ENCODE data around the gene FOXD2. TPM values are rescaled to one million over a fixed set of nuclear protein-coding genes. Genes with fewer than 3 reads are reported as not detected.

Gene FOXD2
- total RNA-seq, 1 donor from 2014 or later = 0.15 TPM

GRCh38 chr1:47435506-47436303 lies 2.1 kb upstream of the FOXD2 start:
- Mint-ChIP-seq H3K27ac (ENCODE audit: unreplicated experiment) (peak overlapping the region; percentile 53), H3K4me3 (ENCODE audit: unreplicated experiment) (peak overlapping the region; percentile 87)
- no peak for TF ChIP-seq CTCF (IDR thresholded peaks at IDR 0.05; ENCODE audit: unreplicated experiment)

GRCh38 chr1:47436304-47436978 lies 1.4 kb upstream of the FOXD2 start:
- Mint-ChIP-seq H3K4me3 (ENCODE audit: unreplicated experiment) (peak overlapping the region; percentile 87), H3K36me3 (ENCODE audit: low read depth, unreplicated experiment) (no peaks in the 10 kb centered on the region)

More at GRCh38 chr1:47435506-47436303, 2.1 kb upstream of the FOXD2 start:
- H3K36me3 Mint-ChIP-seq (ENCODE audit: low read depth, unreplicated experiment) = no peaks in the 10 kb centered on the region
- peaks cover 25% of the 10 kb centered on the region for H3K27me3 Mint-ChIP-seq (ENCODE audit: unreplicated experiment)
- no peaks in the 10 kb centered on the region for H3K9me3 Mint-ChIP-seq (ENCODE audit: unreplicated experiment)
- DNase-seq (ENCODE audit: low spot score) = no peak
- H3K4me1 Mint-ChIP-seq (ENCODE audit: unreplicated experiment) = peaks cover 40% of the 10 kb centered on the region

GRCh38 chr1:47436979-47437446 lies 831 bp upstream of the FOXD2 start:
- peak; percentile 34 for DNase-seq (ENCODE audit: low spot score)
- peaks cover 31% of the 10 kb centered on the region for H3K4me1 Mint-ChIP-seq (ENCODE audit: unreplicated experiment)
- no peaks in the 10 kb centered on the region for H3K36me3 Mint-ChIP-seq (ENCODE audit: low read depth, unreplicated experiment)
- TF ChIP-seq CTCF (IDR thresholded peaks at IDR 0.05; ENCODE audit: unreplicated experiment) = no peak
- no peak overlapping the region for H3K27ac Mint-ChIP-seq (ENCODE audit: unreplicated experiment)
- peaks cover 20% of the 10 kb centered on the region for H3K27me3 Mint-ChIP-seq (ENCODE audit: unreplicated experiment)
- H3K9me3 Mint-ChIP-seq (ENCODE audit: unreplicated experiment) = no peaks in the 10 kb centered on the region
- peak overlapping the region; percentile 87 for H3K4me3 Mint-ChIP-seq (ENCODE audit: unreplicated experiment)

More at GRCh38 chr1:47436304-47436978, 1.4 kb upstream of the FOXD2 start:
- Mint-ChIP-seq H3K9me3 (ENCODE audit: unreplicated experiment) (no peaks in the 10 kb centered on the region), H3K4me1 (ENCODE audit: unreplicated experiment) (peaks cover 36% of the 10 kb centered on the region), H3K27ac (ENCODE audit: unreplicated experiment) (no peak overlapping the region), H3K27me3 (ENCODE audit: unreplicated experiment) (peaks cover 25% of the 10 kb centered on the region)
- TF ChIP-seq CTCF (IDR thresholded peaks at IDR 0.05; ENCODE audit: unreplicated experiment) = peak; percentile 70
- peak; percentile 91 for DNase-seq (ENCODE audit: low spot score)

- H3K4me3 Mint-ChIP-seq (ENCODE audit: unreplicated experiment) = no peak overlapping the region
- H3K36me3 Mint-ChIP-seq (ENCODE audit: low read depth, unreplicated experiment) = no peaks in the 10 kb centered on the region
- TF ChIP-seq CTCF (IDR thresholded peaks at IDR 0.05; ENCODE audit: unreplicated experiment) = no peak
- peaks cover 13% of the 10 kb centered on the region for H3K27me3 Mint-ChIP-seq (ENCODE audit: unreplicated experiment)
- no peaks in the 10 kb centered on the region for H3K9me3 Mint-ChIP-seq (ENCODE audit: unreplicated experiment)
- no peak for DNase-seq (ENCODE audit: low spot score)
- no peak overlapping the region for H3K27ac Mint-ChIP-seq (ENCODE audit: unreplicated experiment)
- peaks cover 24% of the 10 kb centered on the region for H3K4me1 Mint-ChIP-seq (ENCODE audit: unreplicated experiment)
Observed at GRCh38 chr1:47438165-47439016, 547 bp downstream of the FOXD2 start.
